GM23338 (cell line): ENCODE data around the gene LRIG1. TPM values are rescaled to one million over a fixed set of nuclear protein-coding genes. Genes with fewer than 3 reads are reported as not detected.

Experiments
- ATAC-seq: fragments of 200-7000 bp; cut with Tn5 transposase; 3 replicates; pipeline ENCODE4 v1.9.1; 2020
- DNase-seq: peaks from one replicate; pipeline ENCODE4 v3.0.0-alpha.2; 2015; ENCODE audit warnings: low spot score
- H2AFZ ChIP-seq: fragments of 200-600 bp; sonication (generic); 2 replicates; pipeline ENCODE4 v1.8.0; 2016; ENCODE audit warnings: antibody characterized with exemption, mild to moderate bottlenecking, moderate library complexity
- H3F3A ChIP-seq: fragments of 200-600 bp; sonication (generic); replicated peaks from 2 replicates; pipeline ENCODE4 v1.8.0; 2017; ENCODE audit warnings: antibody characterized with exemption, mixed run types, low read depth
- H3K27ac ChIP-seq: fragments of 200-600 bp; sonication (generic); 2 replicates; pipeline ENCODE4 v1.6.1; 2016; ENCODE audit warnings: low read depth
- H3K27me3 ChIP-seq: fragments of 200-600 bp; sonication (generic); 2 replicates; pipeline ENCODE4 v1.8.0; 2016; ENCODE audit warnings: mild to moderate bottlenecking, mixed run types, moderate library complexity; ENCODE audit not compliant: insufficient read depth
- H3K36me3 ChIP-seq: fragments of 200-600 bp; sonication (generic); 2 replicates; pipeline ENCODE4 v1.8.0; 2016; ENCODE audit warnings: mild to moderate bottlenecking; ENCODE audit not compliant: insufficient read depth
- H3K4me1 ChIP-seq: fragments of 200-600 bp; sonication (generic); 2 replicates; pipeline ENCODE4 v1.8.0; 2016; ENCODE audit warnings: mild to moderate bottlenecking, moderate library complexity; ENCODE audit not compliant: insufficient read depth
- H3K4me2 ChIP-seq: fragments of 200-600 bp; sonication (generic); 2 replicates; pipeline ENCODE4 v1.7.1; 2017; ENCODE audit warnings: mixed run types
- H3K4me3 ChIP-seq: fragments of 200-600 bp; sonication (generic); 2 replicates; pipeline ENCODE4 v1.6.1; 2016; ENCODE audit warnings: mixed run types
- H3K79me2 ChIP-seq: fragments of 200-600 bp; sonication (generic); replicated peaks from 2 replicates; pipeline ENCODE4 v1.8.0; 2017; ENCODE audit warnings: mild to moderate bottlenecking; ENCODE audit not compliant: insufficient read depth
- H3K9me2 ChIP-seq: fragments of 200-600 bp; sonication (generic); 2 replicates; pipeline ENCODE4 v1.8.0; 2017; ENCODE audit not compliant: insufficient read depth
- H4K20me1 ChIP-seq: fragments of 200-600 bp; sonication (generic); replicated peaks from 2 replicates; pipeline ENCODE4 v1.8.0; 2017; ENCODE audit warnings: mild to moderate bottlenecking; ENCODE audit not compliant: insufficient read depth
- H3K27ac Mint-ChIP-seq: 2 replicates; pipeline ENCODE4 v1.8.0; 2020; ENCODE audit warnings: inconsistent platforms, mild to moderate bottlenecking, moderate library complexity, mixed read lengths
- H3K27me3 Mint-ChIP-seq: 3 replicates; pipeline ENCODE4 v1.8.0; 2022; ENCODE audit warnings: low read depth, mild to moderate bottlenecking, moderate library complexity, mixed read lengths, inconsistent platforms; ENCODE audit not compliant: insufficient read depth, poor library complexity
- H3K36me3 Mint-ChIP-seq: 3 replicates; pipeline ENCODE4 v1.8.0; 2021; ENCODE audit warnings: low read depth, mild to moderate bottlenecking, inconsistent platforms, moderate library complexity, mixed read lengths
- H3K4me1 Mint-ChIP-seq: 3 replicates; pipeline ENCODE4 v1.8.0; 2020; ENCODE audit warnings: mild to moderate bottlenecking, inconsistent platforms, mixed read lengths
- H3K4me3 Mint-ChIP-seq: 3 replicates; pipeline ENCODE4 v1.8.0; 2021; ENCODE audit warnings: moderate library complexity, mild to moderate bottlenecking, inconsistent platforms, mixed read lengths
- H3K9me3 Mint-ChIP-seq: 3 replicates; pipeline ENCODE4 v1.8.0; 2020; ENCODE audit warnings: moderate library complexity, mild to moderate bottlenecking, inconsistent platforms, mixed read lengths
- CREB1 ChIP-seq: fragments of 250-450 bp; sonication (Bioruptor Pico); IDR thresholded peaks from 2 replicates; pipeline ENCODE4 v1.5.0; 2020; ENCODE audit warnings: low read depth, mild to moderate bottlenecking, moderate library complexity
- ETS1 ChIP-seq: IDR thresholded peaks from 2 replicates; pipeline ENCODE4 v1.6.1; 2016; ENCODE audit warnings: antibody characterized with exemption
- EZH2 ChIP-seq: fragments of 200-600 bp; sonication (generic); IDR thresholded peaks from one replicate; pipeline ENCODE4 v1.8.0; 2017; ENCODE audit warnings: antibody characterized with exemption, mild to moderate bottlenecking, low read depth; ENCODE audit not compliant: unreplicated experiment
- EZH2phosphoT487 ChIP-seq: fragments of 200-600 bp; sonication (generic); IDR thresholded peaks from one replicate; pipeline ENCODE4 v1.8.1; 2018; ENCODE audit warnings: antibody characterized with exemption; ENCODE audit not compliant: unreplicated experiment
- JUNB ChIP-seq: IDR thresholded peaks from one replicate; pipeline ENCODE4 v1.6.1; 2016; ENCODE audit warnings: antibody characterized with exemption; ENCODE audit not compliant: unreplicated experiment
- NANOG ChIP-seq: IDR thresholded peaks from 2 replicates; pipeline ENCODE4 v1.6.1; 2016; ENCODE audit warnings: antibody characterized with exemption, borderline replicate concordance
- POLR2AphosphoS5 ChIP-seq: IDR thresholded peaks from 2 replicates; pipeline ENCODE4 v1.6.1; 2016; ENCODE audit warnings: antibody characterized with exemption, low read depth
- REST ChIP-seq: IDR thresholded peaks from one replicate; pipeline ENCODE4 v1.6.1; 2018; ENCODE audit warnings: antibody characterized with exemption; ENCODE audit not compliant: unreplicated experiment
- STAT1 ChIP-seq: IDR thresholded peaks from one replicate; pipeline ENCODE4 v1.6.1; 2016; ENCODE audit warnings: antibody characterized with exemption; ENCODE audit not compliant: unreplicated experiment
- ZNF114 ChIP-seq: fragments of 250-450 bp; sonication (Bioruptor Pico); IDR thresholded peaks from 2 replicates; pipeline ENCODE4 v1.5.0; 2020; ENCODE audit warnings: mild to moderate bottlenecking, moderate library complexity
- ZNF331 ChIP-seq: fragments of 250-450 bp; sonication (Bioruptor Pico); IDR thresholded peaks from 2 replicates; pipeline ENCODE4 v1.5.0; 2020; ENCODE audit warnings: low read depth, mild to moderate bottlenecking, moderate library complexity
- polyA plus RNA-seq: library from polyadenylated mRNA; unstranded; fragments of >200 nt; fragmentation: Nextera tagmentation; extraction: Ambion mirVana; gene quantifications from 2 replicates; pipeline ENCODE4 v1.2.1, GENCODE V29; 2016
- total RNA-seq: library from RNA; depleted of rRNA; stranded (reverse); fragments of >200 nt; shearing (Covaris generic); gene quantifications from 2 replicates; pipeline ENCODE4 v1.2.3, GENCODE V29; 2014
- TF ChIP-seq, protein P1 (sequence below), 2 experiments: fragments of 200-600 bp in 1 of 2; sonication (generic) in 1 of 2; conservative IDR thresholded peaks; 2 replicates each; pipeline versions ENCODE4 v1.5.1 to v1.6.1; 2016 to 2017; ENCODE audit warnings: antibody characterized with exemption in 2 of 2, low read depth in 2 of 2, mild to moderate bottlenecking in 2 of 2, moderate library complexity in 1 of 2
- TF ChIP-seq, protein P2 (sequence below): fragments of 250-450 bp; sonication (Bioruptor Pico); IDR thresholded peaks from 2 replicates; pipeline ENCODE4 v1.5.0; 2020; ENCODE audit warnings: mild to moderate bottlenecking, moderate library complexity

The LRIG1 gene
- total and polyA plus RNA-seq, 2 experiments from 2014 or later, result 40.0 to 134 TPM

DNA sequence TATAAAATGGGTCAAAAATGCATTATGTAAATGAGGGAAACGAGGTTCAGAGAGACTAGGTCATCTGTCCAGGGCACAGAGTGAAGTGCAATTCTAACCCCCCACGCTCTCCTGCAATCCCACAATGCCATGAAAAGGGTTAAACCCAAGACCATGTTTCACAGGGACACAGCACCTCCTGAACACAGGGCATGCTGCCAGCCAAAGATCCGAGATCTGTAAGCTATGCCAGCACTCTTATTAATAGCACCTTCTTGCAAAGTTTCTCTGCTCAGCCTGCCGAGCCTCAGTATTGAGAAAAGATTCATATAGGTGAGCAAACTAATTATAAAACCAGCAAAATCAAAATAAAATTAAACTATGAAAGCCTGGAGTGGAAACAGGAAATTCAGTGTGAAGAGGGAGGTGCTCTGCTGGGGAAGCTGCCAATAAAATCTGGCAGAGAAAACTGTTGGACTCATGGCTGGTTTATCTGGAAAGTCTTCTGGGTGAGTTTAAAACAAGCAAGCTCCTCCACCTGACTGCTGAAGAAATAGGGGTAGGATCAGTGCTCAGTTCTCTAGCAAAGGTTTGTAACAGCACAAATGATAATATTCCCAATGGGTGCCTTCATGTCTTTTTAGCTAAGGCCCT is 50.3 kb downstream of the LRIG1 start:
- peaks cover 89% of the 10 kb centered on the region for H3K36me3 Mint-ChIP-seq
- peaks cover 100% of the 10 kb centered on the region for H3K79me2 ChIP-seq
- peak overlapping the region; percentile 75; the same call in 1 of the 2 replicates for H3K27ac Mint-ChIP-seq
- H3K4me2 ChIP-seq, result no peak overlapping the region
- ATAC-seq (no peak), DNase-seq (no peak)
- H3K27me3 Mint-ChIP-seq, result peaks cover 18% of the 10 kb centered on the region
- peaks cover 88% of the 10 kb centered on the region for H3K4me1 Mint-ChIP-seq
- TF ChIP-seq, protein P1, sequence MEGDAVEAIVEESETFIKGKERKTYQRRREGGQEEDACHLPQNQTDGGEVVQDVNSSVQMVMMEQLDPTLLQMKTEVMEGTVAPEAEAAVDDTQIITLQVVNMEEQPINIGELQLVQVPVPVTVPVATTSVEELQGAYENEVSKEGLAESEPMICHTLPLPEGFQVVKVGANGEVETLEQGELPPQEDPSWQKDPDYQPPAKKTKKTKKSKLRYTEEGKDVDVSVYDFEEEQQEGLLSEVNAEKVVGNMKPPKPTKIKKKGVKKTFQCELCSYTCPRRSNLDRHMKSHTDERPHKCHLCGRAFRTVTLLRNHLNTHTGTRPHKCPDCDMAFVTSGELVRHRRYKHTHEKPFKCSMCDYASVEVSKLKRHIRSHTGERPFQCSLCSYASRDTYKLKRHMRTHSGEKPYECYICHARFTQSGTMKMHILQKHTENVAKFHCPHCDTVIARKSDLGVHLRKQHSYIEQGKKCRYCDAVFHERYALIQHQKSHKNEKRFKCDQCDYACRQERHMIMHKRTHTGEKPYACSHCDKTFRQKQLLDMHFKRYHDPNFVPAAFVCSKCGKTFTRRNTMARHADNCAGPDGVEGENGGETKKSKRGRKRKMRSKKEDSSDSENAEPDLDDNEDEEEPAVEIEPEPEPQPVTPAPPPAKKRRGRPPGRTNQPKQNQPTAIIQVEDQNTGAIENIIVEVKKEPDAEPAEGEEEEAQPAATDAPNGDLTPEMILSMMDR (conservative IDR thresholded peaks at IDR 0.05; ENCODE audit: low read depth in 2 of 2), result no peak
- no peak for TF ChIP-seq NANOG
- no peak for TF ChIP-seq REST
- no peak for TF ChIP-seq POLR2AphosphoS5
- no peak for TF ChIP-seq CREB1 (CRISPR knock-in tag)
- no peak for TF ChIP-seq ZNF331
- TF ChIP-seq, protein P2, sequence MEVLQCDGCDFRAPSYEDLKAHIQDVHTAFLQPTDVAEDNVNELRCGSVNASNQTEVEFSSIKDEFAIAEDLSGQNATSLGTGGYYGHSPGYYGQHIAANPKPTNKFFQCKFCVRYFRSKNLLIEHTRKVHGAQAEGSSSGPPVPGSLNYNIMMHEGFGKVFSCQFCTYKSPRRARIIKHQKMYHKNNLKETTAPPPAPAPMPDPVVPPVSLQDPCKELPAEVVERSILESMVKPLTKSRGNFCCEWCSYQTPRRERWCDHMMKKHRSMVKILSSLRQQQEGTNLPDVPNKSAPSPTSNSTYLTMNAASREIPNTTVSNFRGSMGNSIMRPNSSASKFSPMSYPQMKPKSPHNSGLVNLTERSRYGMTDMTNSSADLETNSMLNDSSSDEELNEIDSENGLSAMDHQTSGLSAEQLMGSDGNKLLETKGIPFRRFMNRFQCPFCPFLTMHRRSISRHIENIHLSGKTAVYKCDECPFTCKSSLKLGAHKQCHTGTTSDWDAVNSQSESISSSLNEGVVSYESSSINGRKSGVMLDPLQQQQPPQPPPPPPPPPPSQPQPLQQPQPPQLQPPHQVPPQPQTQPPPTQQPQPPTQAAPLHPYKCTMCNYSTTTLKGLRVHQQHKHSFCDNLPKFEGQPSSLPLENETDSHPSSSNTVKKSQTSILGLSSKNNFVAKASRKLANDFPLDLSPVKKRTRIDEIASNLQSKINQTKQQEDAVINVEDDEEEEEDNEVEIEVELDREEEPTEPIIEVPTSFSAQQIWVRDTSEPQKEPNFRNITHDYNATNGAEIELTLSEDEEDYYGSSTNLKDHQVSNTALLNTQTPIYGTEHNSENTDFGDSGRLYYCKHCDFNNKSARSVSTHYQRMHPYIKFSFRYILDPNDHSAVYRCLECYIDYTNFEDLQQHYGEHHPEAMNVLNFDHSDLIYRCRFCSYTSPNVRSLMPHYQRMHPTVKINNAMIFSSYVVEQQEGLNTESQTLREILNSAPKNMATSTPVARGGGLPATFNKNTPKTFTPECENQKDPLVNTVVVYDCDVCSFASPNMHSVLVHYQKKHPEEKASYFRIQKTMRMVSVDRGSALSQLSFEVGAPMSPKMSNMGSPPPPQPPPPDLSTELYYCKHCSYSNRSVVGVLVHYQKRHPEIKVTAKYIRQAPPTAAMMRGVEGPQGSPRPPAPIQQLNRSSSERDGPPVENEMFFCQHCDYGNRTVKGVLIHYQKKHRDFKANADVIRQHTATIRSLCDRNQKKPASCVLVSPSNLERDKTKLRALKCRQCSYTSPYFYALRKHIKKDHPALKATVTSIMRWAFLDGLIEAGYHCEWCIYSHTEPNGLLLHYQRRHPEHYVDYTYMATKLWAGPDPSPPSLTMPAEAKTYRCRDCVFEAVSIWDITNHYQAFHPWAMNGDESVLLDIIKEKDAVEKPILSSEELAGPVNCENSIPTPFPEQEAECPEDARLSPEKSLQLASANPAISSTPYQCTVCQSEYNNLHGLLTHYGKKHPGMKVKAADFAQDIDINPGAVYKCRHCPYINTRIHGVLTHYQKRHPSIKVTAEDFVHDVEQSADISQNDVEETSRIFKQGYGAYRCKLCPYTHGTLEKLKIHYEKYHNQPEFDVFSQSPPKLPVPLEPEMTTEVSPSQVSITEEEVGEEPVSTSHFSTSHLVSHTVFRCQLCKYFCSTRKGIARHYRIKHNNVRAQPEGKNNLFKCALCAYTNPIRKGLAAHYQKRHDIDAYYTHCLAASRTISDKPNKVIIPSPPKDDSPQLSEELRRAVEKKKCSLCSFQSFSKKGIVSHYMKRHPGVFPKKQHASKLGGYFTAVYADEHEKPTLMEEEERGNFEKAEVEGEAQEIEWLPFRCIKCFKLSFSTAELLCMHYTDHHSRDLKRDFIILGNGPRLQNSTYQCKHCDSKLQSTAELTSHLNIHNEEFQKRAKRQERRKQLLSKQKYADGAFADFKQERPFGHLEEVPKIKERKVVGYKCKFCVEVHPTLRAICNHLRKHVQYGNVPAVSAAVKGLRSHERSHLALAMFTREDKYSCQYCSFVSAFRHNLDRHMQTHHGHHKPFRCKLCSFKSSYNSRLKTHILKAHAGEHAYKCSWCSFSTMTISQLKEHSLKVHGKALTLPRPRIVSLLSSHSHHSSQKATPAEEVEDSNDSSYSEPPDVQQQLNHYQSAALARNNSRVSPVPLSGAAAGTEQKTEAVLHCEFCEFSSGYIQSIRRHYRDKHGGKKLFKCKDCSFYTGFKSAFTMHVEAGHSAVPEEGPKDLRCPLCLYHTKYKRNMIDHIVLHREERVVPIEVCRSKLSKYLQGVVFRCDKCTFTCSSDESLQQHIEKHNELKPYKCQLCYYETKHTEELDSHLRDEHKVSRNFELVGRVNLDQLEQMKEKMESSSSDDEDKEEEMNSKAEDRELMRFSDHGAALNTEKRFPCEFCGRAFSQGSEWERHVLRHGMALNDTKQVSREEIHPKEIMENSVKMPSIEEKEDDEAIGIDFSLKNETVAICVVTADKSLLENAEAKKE, result no peak
- TF ChIP-seq EZH2phosphoT487, result no peak
- TF ChIP-seq ETS1, result no peak
- TF ChIP-seq ZNF114 (CRISPR knock-in tag), result no peak
- TF ChIP-seq JUNB, result no peak
- TF ChIP-seq EZH2, result no peak
- TF ChIP-seq STAT1, result no peak
- peaks cover 16% of the 10 kb centered on the region; the same call in 1 of the 2 replicates for H3K36me3 ChIP-seq
- no peak overlapping the region for H3K27ac ChIP-seq
- H3K4me1 ChIP-seq, result peaks cover 63% of the 10 kb centered on the region
- H3K9me2 ChIP-seq, result no peaks in the 10 kb centered on the region
- H3K4me3 ChIP-seq, result no peak overlapping the region
- H4K20me1 ChIP-seq, result peaks cover 50% of the 10 kb centered on the region
- no peak overlapping the region for H2AFZ ChIP-seq
- H3K4me3 Mint-ChIP-seq, result no peak overlapping the region
- no peaks in the 10 kb centered on the region for H3K9me3 Mint-ChIP-seq
- H3K27me3 ChIP-seq, result no peaks in the 10 kb centered on the region
- H3F3A ChIP-seq, result 0 out of 2 replicates have a peak, but pooled peaks cover 9% of the 10 kb centered on the region
